Stimulated activated CD8-positive, alpha-beta memory T cell treated with anti-CD3 and anti-CD28 coated beads, Interleukin-12 subunit alpha, Interleukin-12 subunit beta, amount 100 ng/mL, for 24 hours (primary cell): Measurements from ENCODE around the gene NFKB1.
"Not testable (repeated sequence)": the region's sequence is repeated elsewhere in the genome, so short reads cannot be mapped to it uniquely, and the experiment has no call there.

Source experiments
- DNase-seq: peaks from one replicate; pipeline ENCODE4 v3.0.0-alpha.2; 2020; ENCODE audit errors: extremely low read depth

Gene NFKB1

GRCh38 chr4:102566426-102566825 is 65.3 kb downstream of the NFKB1 start:
- no peak for DNase-seq

GRCh38 chr4:102567427-102567826 is 66.3 kb downstream of the NFKB1 start:
- no peak for DNase-seq

- no peak for DNase-seq
These were observed 68.0 kb downstream of the NFKB1 start for GRCh38 chr4:102569200-102569599.

- DNase-seq, result not testable (repeated sequence)
These were observed 69.1 kb downstream of the NFKB1 start for GRCh38 chr4:102570211-102570610.

- DNase-seq, result no peak
These were observed 71.3 kb downstream of the NFKB1 start for GRCh38 chr4:102572452-102572851.

- no peak for DNase-seq
These were observed 73.2 kb downstream of the NFKB1 start for GRCh38 chr4:102574317-102574716.

- DNase-seq, result no peak
These were observed 74.4 kb downstream of the NFKB1 start for GRCh38 chr4:102575369-102576129.

GRCh38 chr4:102578270-102578669 is 77.1 kb downstream of the NFKB1 start:
- DNase-seq, result no peak

GRCh38 chr4:102578819-102579218 is 77.7 kb downstream of the NFKB1 start:
- DNase-seq, result no peak

- no peak for DNase-seq
These were observed 78.8 kb downstream of the NFKB1 start for GRCh38 chr4:102579794-102580462.

- no peak for DNase-seq
These were observed 79.3 kb downstream of the NFKB1 start for GRCh38 chr4:102580463-102580842.

- no peak for DNase-seq
These were observed 82.9 kb downstream of the NFKB1 start for GRCh38 chr4:102584091-102584490.

- DNase-seq, result no peak
These were observed 84.2 kb downstream of the NFKB1 start for GRCh38 chr4:102585329-102585728.

- DNase-seq, result no peak
These were observed 85.0 kb downstream of the NFKB1 start for GRCh38 chr4:102586002-102586643.

GRCh38 chr4:102586644-102587021 is 85.5 kb downstream of the NFKB1 start:
- DNase-seq, result no peak

- DNase-seq, result no peak
These were observed 88.6 kb downstream of the NFKB1 start for GRCh38 chr4:102589743-102590142.

GRCh38 chr4:102592256-102592655 is 91.1 kb downstream of the NFKB1 start:
- no peak for DNase-seq

GRCh38 chr4:102593147-102593546 is 92.0 kb downstream of the NFKB1 start:
- DNase-seq, result no peak

- DNase-seq, result no peak
These were observed 92.8 kb downstream of the NFKB1 start for GRCh38 chr4:102594000-102594399.

GRCh38 chr4:102596532-102596931 is 95.4 kb downstream of the NFKB1 start:
- no peak for DNase-seq

- DNase-seq, result no peak
These were observed 97.1 kb downstream of the NFKB1 start for GRCh38 chr4:102598086-102598761.

- no peak for DNase-seq
These were observed 97.7 kb downstream of the NFKB1 start for GRCh38 chr4:102598762-102599374.
